Measurements from ENCODE around the gene IGSF8. TPM values are rescaled to one million over a fixed set of nuclear protein-coding genes. Genes with fewer than 3 reads are reported as not detected.

IGSF8 gene
- total RNA-seq, 1 donor from 2014 or later: 42.8 TPM

DNA sequence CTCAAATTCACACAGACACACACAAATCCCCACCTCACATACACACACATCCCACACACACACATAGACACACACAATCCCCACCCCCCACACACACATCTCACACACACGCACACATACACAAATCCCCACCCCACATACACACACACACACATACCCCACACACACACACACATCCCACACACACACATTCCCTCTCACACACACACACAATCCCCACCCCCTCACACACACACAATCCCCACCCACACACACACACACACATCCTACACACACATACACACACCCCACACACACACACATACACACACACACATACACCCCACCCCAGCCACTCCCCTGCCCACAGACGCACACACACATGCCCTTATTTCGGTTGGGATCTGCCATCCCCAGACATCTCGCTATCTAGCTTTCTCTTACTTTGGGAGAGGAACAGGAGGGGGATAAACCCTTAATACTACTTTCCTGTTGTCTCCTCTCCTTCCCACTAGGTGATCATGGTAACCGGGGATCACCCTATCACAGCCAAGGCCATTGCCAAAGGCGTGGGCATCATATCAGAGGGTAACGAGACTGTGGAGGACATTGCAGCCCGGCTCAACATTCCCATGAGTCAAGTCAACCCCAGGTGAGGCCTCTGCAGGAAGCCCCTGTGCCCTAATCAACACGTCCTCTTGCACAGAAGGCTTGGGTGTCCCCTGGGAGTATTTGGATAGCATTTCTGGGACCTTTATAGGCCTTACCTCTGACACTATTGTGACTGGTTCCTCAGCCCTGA lies 35.8 kb upstream of the IGSF8 start:
- Histone ChIP-seq H3K4me2 (ENCODE audit: low read length) (no peak overlapping the region), H3K79me2 (ENCODE audit: insufficient read depth, low read length) (no peaks in the 10 kb centered on the region), H3K4me3 (ENCODE audit: insufficient read depth, low read depth, low read length) (no peak overlapping the region), H4K20me1 (ENCODE audit: insufficient read depth, low read length) (no peaks in the 10 kb centered on the region), H3K9me3 (ENCODE audit: insufficient read depth, low read depth, low read length) (no peaks in the 10 kb centered on the region), H3K27me3 (ENCODE audit: insufficient read depth, low read length) (peaks cover 18% of the 10 kb centered on the region), H3K27ac (ENCODE audit: low read depth, low read length) (no peak overlapping the region), H3K36me3 (ENCODE audit: insufficient read depth, low read length) (no peaks in the 10 kb centered on the region), H3K4me1 (ENCODE audit: insufficient read depth, low read length) (no peaks in the 10 kb centered on the region), H3K9ac (ENCODE audit: low read length) (no peak overlapping the region), H2AFZ (ENCODE audit: low read depth, low read length) (no peak overlapping the region)
- no peak for DNase-seq (ENCODE audit: low read depth)
- Mint-ChIP-seq H3K9me3 (ENCODE audit: unreplicated experiment) (peaks cover 8% of the 10 kb centered on the region), H3K4me1 (ENCODE audit: low read depth, unreplicated experiment) (peaks cover 12% of the 10 kb centered on the region), H3K36me3 (ENCODE audit: low read depth, unreplicated experiment) (peaks cover 10% of the 10 kb centered on the region), H3K27ac (ENCODE audit: unreplicated experiment) (no peak overlapping the region), H3K27me3 (ENCODE audit: low read depth, unreplicated experiment) (peaks cover 29% of the 10 kb centered on the region), H3K4me3 (ENCODE audit: unreplicated experiment) (no peak overlapping the region)
- TF ChIP-seq CTCF (IDR thresholded peaks at IDR 0.05; ENCODE audit: insufficient read depth, low read depth, low read length) (no peak), EZH2 (IDR thresholded peaks at IDR 0.05; ENCODE audit: insufficient read depth, low read length) (no peak)
- FAIRE-seq: no peak

DNA sequence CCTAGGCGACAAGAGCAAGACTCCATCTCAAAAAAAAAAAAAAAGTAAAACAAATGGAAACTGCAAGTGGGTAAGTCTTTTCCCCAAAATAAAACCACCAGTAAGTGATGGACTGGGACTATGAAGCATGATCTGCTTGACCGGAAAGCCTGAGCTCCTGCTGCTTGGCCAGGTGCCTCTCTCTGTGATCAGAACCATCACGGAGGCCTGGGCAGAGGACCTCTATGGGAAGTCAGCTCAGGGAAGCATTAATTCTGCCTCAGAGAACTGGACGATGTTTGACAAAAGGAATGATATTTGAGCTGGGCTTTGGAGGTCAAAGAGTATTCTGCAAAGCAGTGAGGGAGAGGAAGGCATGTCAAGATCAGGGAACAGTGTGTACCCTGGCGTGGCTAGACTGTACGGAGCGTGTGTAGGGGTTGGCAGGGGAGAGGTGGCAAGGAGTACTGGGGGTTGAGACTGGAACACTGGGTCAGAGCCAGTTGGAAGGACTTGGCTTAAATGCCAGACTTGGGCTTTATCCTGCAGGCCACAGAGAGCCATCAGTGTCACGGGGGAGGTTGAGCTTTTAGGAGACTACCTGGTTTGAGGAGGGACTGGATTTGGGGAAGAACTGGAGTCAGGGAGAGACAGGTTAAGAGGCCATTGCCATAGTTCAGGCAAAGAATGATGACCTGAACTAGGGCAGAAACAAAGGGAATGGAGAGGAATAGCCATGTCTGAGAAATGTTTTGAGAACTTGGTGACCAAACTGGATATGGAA lies 33.6 kb upstream of the IGSF8 start:
- no peak for DNase-seq (ENCODE audit: low read depth)
- no peak overlapping the region for H3K27ac ChIP-seq (ENCODE audit: low read depth, low read length)
- H3K27me3 ChIP-seq (ENCODE audit: insufficient read depth, low read length): peaks cover 18% of the 10 kb centered on the region
- H3K4me1 ChIP-seq (ENCODE audit: insufficient read depth, low read length): peaks cover 6% of the 10 kb centered on the region
- peaks cover 10% of the 10 kb centered on the region for H3K36me3 Mint-ChIP-seq (ENCODE audit: low read depth, unreplicated experiment)
- no peaks in the 10 kb centered on the region for H3K36me3 ChIP-seq (ENCODE audit: insufficient read depth, low read length)
- no peak overlapping the region for H3K4me3 Mint-ChIP-seq (ENCODE audit: unreplicated experiment)
- peaks cover 6% of the 10 kb centered on the region for H3K9me3 Mint-ChIP-seq (ENCODE audit: unreplicated experiment)
- H3K4me1 Mint-ChIP-seq (ENCODE audit: low read depth, unreplicated experiment): peaks cover 26% of the 10 kb centered on the region
- FAIRE-seq: no peak
- H3K4me3 ChIP-seq (ENCODE audit: insufficient read depth, low read depth, low read length): no peak overlapping the region
- no peaks in the 10 kb centered on the region for H3K79me2 ChIP-seq (ENCODE audit: insufficient read depth, low read length)
- no peaks in the 10 kb centered on the region for H4K20me1 ChIP-seq (ENCODE audit: insufficient read depth, low read length)
- no peak overlapping the region for H3K27ac Mint-ChIP-seq (ENCODE audit: unreplicated experiment)
- H3K27me3 Mint-ChIP-seq (ENCODE audit: low read depth, unreplicated experiment): peaks cover 23% of the 10 kb centered on the region
- no peak overlapping the region for H3K9ac ChIP-seq (ENCODE audit: low read length)
- TF ChIP-seq EZH2 (IDR thresholded peaks at IDR 0.05; ENCODE audit: insufficient read depth, low read length): no peak
- TF ChIP-seq CTCF (IDR thresholded peaks at IDR 0.05; ENCODE audit: insufficient read depth, low read depth, low read length): no peak
- no peak overlapping the region for H2AFZ ChIP-seq (ENCODE audit: low read depth, low read length)
- no peaks in the 10 kb centered on the region for H3K9me3 ChIP-seq (ENCODE audit: insufficient read depth, low read depth, low read length)
- H3K4me2 ChIP-seq (ENCODE audit: low read length): no peak overlapping the region
